Erythroblast (primary cell): ENCODE results near the gene L3MBTL4.
"Not testable (repeated sequence)": the region's sequence is repeated elsewhere in the genome, so short reads cannot be mapped to it uniquely, and the experiment has no call there.

Experiments
- DNase-seq, 2 experiments: peaks; one replicate each; lab custom pipeline; 2025; lab: John Stamatoyannopoulos, UW
- GATA1 ChIP-seq: IDR thresholded peaks from 2 replicates; pipeline ENCODE4 v1.6.1; 2011; ENCODE audit warnings: low read depth, mild to moderate bottlenecking, control low read depth, low read length, moderate library complexity
- POLR2A ChIP-seq: IDR thresholded peaks from 2 replicates; pipeline ENCODE4 v1.6.1; 2011; ENCODE audit warnings: mild to moderate bottlenecking, low read length

The L3MBTL4 gene

DNA sequence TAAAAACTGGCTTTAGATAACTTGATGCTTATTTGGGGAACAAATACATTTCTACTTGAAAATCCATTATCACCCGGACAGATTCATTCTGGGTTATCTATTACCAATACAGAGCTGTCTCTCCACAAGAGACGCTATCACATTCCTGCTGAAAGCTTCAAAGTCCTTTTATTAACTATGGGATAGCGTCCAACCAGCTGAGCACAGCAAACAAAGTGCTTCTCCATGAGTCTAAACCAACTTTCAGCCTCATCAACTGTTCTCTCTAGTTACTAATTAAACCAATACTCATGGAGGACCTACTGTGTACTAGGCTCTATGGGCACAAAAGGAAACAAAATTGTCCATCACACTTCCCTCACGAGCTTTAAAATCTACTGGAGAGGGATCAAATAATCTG, 132.8 kb downstream of the L3MBTL4 start:
- TF ChIP-seq POLR2A (no peak), GATA1 (no peak)
- DNase-seq: no peak

DNA sequence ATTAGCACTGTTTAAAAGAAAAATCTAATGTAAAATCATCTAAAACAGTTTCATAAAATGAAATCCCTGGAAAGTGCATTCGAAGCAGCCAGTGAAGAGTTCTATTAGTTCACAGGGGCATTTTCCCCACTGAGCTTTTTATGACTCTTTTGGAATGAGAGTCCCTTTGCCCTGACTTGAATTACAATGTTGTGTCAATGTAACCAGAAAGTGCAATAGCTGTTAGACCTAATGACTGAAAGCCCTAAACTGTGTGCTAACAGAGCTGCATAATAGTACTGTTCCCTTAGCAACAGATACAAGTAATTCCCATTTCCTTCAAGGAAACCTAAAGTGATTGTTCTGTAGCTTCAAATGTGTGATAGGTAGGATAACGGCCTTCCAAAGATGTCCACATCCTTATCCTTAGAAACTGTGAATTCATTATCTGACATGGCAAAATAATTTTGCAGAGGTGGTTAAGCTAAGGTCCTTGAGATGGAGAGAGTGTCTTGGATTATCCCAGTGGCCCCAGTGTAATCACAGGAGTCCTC, 134.4 kb downstream of the L3MBTL4 start:
- DNase-seq: no peak
- TF ChIP-seq POLR2A: no peak
- TF ChIP-seq GATA1: no peak

DNA sequence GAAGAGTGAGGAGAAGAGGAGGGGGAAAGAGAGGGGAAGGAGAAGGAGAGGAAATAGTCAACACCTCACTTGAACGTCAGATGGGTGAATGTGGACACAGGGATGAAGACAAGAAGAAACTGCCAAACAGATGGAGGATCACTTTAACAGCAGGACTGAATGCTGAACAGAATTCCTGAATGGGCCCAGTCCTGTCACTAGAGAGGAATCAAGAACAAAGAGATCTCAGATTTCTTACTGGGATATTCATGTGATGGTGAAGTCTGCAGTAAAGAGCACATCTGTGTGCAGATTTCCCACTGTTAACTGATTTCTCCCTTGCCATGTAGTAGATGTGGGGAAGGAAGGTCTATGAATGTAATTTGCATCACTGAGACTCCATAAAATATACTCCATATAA, 135.4 kb downstream of the L3MBTL4 start:
- no peak for TF ChIP-seq GATA1
- no peak for TF ChIP-seq POLR2A
- DNase-seq: no peak

DNA sequence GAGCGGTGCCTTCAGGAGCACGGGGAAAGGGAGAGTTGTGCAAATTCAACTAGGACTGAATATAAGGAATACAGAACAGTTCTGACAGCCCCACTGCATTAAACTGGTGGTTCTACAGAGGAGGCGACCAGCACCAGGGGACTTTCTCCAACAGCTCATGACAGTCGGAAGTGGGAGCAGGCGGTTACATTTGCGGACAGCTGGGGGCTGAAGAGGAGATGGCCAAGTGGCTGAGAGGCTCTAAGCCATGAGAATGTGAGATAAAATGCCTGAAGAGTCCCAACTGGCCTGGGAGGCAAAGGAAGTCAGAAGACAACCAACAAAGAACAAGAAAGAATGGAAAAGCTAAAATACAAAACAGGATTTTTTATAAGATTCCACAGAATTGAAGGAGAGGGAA, 141.3 kb downstream of the L3MBTL4 start:
- no peak for TF ChIP-seq POLR2A
- TF ChIP-seq GATA1: no peak
- no peak for DNase-seq

DNA sequence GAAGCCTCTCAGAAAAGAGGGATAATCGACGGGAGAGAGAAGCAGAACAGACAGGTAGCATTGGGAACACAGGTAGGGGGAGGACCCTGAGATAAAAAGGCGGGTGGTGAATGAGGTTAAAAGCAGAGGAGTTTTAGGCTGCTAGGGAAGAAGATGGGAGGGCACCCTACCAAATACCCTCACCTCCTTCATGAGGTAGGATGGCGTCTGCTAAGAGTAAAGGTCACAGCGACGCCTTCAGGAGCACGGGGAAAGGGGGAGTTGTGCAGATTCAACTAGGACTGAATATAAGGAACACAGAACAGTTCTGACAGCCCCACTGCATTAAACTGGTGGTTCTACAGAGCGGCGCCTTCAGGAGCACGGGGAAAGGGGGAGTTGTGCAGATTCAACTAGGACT, 142.6 kb downstream of the L3MBTL4 start:
- DNase-seq: not testable (repeated sequence)

DNA sequence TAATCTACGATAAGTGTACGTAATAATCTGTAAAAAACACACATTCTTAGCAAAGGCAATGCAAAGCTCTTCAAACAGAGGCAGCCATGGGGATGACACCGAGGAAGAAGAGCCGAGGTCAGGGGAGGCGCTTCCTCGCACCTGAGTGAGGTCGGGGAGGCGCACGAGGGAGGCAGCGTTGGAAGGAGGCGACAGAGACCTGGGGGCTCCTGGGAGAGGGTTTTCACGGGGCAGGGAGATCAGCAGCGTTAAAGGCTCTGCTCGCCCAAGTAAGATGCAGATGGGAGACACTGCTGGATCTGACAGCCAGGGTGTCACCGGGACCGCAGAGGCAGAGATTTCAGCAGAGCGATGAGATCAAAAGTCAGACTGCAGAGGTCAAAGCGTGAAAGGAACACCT, 143.1 kb downstream of the L3MBTL4 start:
- no peak for TF ChIP-seq GATA1
- no peak for TF ChIP-seq POLR2A
- no peak for DNase-seq

DNA sequence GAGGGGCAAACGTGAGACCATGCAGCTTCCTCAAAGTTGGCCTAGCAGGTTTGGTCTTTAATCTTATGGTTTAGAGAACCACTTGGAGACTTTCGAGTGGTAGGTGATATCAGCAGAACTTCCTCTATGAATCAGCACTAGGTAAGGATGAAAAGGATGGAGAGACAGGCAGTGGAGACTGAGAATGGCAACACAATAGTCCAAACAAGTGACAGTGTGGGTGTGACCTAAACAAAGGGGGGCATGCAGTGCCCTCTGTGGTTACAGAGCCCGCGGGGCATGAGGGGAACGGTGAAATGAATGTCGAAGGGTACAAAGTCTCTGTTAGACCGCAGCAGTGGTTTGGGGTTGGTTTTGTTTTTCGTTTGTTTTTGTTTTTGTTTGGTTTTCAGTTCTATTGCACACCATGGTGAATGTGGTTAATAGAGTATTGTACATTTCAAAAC, 143.9 kb downstream of the L3MBTL4 start:
- no peak for TF ChIP-seq POLR2A
- no peak for TF ChIP-seq GATA1
- DNase-seq: no peak

DNA sequence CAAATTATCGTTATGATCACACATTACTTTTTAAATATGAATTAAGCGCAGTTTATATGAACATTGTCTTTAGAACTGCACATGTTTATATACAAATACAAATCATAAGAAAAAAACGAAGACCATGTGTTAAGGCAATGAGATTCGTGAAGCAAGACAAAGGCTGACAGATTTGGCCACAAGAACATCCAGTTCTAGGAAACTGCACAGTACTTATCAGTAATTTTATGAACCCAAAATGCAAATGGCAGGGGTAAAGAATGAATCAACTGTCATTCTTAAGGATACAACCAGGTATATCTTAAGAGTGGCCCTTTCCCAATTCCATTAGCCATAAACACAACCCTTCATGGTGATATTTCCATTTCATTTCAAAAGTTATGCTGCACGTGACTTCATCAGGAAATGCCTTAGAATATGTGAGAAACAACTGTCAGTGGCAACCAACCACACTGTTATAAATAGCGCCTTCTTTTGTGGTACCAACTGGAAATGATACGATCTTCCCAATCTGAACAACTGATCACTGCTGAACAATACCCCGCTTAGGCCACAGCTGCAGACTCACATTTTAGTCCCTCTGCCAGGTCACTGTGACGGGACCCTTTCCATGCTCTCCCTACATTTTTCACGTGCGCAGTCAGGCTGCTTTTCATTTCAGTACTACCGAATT, 144.9 kb downstream of the L3MBTL4 start:
- TF ChIP-seq GATA1: no peak
- no peak for TF ChIP-seq POLR2A
- DNase-seq: no peak

DNA sequence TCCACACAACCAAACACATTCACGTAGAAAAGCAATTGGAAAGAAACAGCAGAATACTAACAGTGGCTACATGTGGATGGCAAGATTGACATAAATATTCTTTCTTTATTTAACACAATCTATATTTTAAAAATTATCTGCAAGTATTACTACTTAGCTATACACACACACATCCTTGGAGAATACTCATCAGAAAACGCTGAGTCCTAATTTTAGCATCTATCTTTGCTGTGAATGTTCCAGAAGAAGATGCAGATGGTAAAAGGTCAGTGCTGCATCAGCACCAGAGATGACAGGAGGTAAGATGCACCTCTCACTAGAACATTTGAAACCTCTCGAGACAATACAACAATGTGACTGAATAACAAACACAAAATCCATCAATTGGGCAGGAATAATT, 148.5 kb downstream of the L3MBTL4 start:
- TF ChIP-seq GATA1: no peak
- TF ChIP-seq POLR2A: no peak
- DNase-seq: no peak

DNA sequence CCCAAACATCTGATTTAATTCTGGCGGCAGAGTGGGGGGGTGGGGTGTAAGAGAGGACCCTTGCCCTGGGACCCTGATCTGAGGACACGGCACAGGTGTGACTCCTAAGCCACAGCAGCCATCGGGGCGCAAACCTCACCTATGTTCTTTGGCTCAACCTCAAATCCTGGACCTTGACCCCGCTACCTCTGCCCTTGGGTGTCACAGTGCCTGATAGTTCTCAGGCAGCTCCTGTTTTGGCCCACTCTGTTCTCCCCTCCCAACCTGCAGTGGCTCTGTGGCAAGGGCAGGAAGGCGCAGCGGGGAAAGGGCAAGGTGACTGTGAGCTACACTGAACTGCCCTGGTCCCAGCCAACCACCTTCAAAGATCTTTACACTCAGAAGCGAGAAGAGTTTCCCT, 152.8 kb downstream of the L3MBTL4 start:
- TF ChIP-seq GATA1: no peak
- TF ChIP-seq POLR2A: no peak
- no peak for DNase-seq

DNA sequence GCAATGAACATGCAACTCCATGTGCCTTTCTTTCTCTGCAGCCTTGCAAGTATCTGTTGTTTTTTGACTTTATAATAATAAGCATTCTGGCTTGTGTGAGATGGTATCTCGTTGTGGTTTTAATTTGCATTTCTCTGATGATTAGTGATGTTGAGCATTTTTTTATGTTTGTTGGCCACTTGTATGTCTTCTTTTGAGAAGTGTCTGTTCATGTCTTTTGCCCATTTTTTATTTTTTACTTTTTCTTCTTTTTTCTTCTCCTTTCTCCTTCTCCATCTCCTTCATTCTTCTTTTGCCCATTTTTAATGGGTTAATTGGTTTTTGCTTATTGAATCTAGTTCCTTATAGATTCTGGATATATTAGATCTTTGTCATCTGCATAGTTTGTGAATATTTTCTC, 155.4 kb downstream of the L3MBTL4 start:
- not testable (repeated sequence) for DNase-seq

DNA sequence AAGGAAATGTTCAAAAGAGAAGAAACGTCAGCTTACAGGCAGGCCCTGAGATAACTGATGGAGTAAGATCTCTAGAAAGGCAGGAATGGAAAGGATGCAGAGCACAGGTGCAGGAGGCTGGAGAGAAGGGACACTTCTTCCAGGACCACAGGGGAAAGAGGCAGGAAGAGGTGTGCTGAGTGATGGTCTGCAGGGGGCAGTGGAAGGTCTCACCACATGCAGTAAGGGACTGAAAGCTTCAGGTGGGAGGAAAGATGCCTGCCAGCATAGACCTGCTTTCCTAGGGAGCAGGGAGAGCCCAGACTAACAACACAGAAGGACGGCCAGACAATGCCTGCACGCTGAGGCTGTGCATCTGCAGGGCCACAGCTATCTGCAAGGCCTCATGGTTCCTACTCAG, 156.8 kb downstream of the L3MBTL4 start:
- DNase-seq: no peak
- TF ChIP-seq POLR2A: no peak
- TF ChIP-seq GATA1: no peak

DNA sequence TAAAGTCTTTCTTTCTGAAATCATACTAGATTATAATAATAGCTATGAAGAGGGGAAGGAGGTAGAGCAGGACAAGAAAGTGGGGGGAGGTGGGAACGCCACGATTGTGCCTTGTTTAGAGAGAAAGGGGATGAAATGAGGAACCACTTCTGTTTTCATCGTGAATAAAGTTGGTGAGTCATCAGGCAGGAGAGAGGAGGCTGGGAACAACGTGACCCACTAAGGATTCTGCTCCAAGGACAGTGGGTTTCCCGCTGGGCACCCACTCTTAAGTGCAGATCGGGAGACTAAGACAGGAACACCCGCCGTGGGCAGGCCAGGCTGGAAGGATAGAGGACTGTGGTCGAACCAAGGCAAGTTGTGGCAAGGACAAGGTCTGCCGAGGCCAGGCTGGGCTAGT, 158.2 kb downstream of the L3MBTL4 start:
- DNase-seq: no peak
- TF ChIP-seq GATA1: no peak
- no peak for TF ChIP-seq POLR2A

DNA sequence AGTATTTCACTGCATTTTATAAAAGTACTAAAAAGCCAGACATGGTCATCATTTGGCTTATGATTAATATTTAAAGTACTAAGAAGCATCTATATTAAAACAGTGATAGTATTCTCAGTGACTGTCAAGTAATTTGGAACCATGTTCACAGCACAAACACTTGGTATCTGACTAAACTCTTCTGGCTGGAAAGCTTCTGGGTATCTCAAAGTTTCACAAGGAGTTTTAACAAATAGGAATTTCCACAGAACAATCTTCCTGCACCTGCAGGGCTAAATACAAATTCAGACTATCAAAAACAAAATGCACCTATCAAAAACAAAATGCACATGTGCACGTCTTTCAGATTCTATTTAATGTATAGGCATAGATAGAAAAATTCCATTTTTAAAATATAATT, 158.8 kb downstream of the L3MBTL4 start:
- DNase-seq: no peak
- TF ChIP-seq POLR2A (no peak), GATA1 (no peak)

DNA sequence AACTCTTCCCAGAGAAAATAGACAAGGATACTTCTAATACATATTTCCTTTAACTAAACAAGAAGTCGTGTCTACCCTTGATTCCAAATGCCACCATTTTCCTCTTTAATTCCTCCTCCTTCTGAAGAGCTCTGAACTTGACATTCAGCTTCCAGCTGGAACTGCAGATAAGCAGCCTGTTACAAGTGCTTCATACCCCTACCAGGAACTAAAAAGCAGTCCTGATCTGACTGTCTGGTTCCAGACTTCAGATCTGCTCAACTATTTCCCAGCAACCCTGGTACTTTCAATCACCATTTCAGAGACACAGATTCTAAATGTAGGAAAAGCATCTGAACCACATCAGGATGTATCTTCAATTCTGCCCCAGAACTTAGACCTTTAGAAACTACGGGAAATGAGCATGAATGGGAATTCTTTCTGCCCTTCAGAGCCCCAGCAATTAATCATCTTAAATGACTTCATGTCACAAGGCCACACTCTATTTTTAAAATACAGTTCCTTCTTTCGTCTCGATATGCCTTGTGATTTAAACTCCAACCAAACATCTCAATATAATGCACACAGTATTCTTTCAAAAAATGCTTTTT, 159.5 kb downstream of the L3MBTL4 start:
- DNase-seq: no peak
- no peak for TF ChIP-seq GATA1
- no peak for TF ChIP-seq POLR2A
